ENCODE measurements around the gene SPATA33. TPM values are rescaled to one million over a fixed set of nuclear protein-coding genes. Genes with fewer than 3 reads are reported as not detected.

Gene SPATA33
- total and polyA plus RNA-seq, 2 experiments from 2014 or later, result 2.7 to 7.5 TPM

DNA sequence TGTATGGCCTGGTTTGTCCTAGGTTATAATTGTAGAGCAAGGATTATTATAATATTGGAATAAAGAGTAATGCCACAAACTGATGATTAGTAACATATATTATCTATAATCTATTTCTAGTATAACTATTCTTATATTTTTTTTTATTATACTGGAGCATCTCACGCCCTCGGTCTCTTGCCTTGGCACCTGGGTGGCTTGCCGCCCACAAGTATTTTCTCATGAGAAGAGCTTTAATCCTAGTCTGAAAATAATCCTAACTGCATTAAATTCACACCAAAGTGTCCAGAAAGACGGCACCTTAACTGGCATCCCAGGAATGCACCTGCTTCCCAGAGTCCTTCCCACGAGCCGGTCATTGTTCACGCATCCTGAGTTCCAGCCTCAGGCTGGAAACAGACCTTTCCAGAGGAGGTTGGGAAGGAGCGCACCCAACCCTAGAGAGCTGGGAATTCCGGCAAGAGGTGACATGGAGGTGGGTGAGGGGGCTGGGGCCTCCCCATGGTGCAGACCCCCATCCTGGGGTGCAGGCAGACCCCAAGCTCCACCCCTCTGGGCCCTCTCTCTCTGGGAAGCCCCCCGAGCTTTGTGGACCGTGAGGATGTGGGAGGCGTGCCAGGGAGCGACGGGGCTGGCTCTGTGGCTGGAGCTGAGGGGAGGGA lies 16.0 kb upstream of the SPATA33 start:
- Histone ChIP-seq H3K9me2 (ENCODE audit: insufficient read depth) (no peaks in the 10 kb centered on the region), H3K27ac (no peak overlapping the region), H3K79me2 (ENCODE audit: insufficient read depth) (no peaks in the 10 kb centered on the region), H3K4me2 (ENCODE audit: unreplicated experiment) (peak overlapping the region; percentile 93), H3K9ac (no peak overlapping the region), H4K20me1 (ENCODE audit: insufficient read depth) (no peaks in the 10 kb centered on the region), H3F3A (ENCODE audit: insufficient read depth) (no peaks in the 10 kb centered on the region), H3K4me3 (no peak overlapping the region), H3K27me3 (replicated peaks; ENCODE audit: insufficient read depth) (no peaks in the 10 kb centered on the region), H2AFZ (no peak overlapping the region), H3K4me1 (ENCODE audit: insufficient read depth) (no peaks in the 10 kb centered on the region), H3K36me3 (ENCODE audit: low read depth) (no peaks in the 10 kb centered on the region; the same call in 1 of the 2 replicates), H3K9me3 (ENCODE audit: low read depth) (no peaks in the 10 kb centered on the region)
- 8 to 10% methylated on average over 11 to 14 of the region's 14 CpGs for WGBS, 2 experiments (ENCODE audit: low coverage in 1 of 2, low lambda C conversion rate in 2 of 2, missing lambda C conversion rate in 2 of 2)
- TF ChIP-seq EZH2 (IDR thresholded peaks at IDR 0.05; ENCODE audit: insufficient read depth, poor library complexity, severe bottlenecking) (no peak), EZH2phosphoT487 (IDR thresholded peaks at IDR 0.05; ENCODE audit: insufficient read depth, low read depth) (no peak)
- no peak for DNase-seq
- in situ Hi-C loops (cut with MboI), result no loop called here

DNA sequence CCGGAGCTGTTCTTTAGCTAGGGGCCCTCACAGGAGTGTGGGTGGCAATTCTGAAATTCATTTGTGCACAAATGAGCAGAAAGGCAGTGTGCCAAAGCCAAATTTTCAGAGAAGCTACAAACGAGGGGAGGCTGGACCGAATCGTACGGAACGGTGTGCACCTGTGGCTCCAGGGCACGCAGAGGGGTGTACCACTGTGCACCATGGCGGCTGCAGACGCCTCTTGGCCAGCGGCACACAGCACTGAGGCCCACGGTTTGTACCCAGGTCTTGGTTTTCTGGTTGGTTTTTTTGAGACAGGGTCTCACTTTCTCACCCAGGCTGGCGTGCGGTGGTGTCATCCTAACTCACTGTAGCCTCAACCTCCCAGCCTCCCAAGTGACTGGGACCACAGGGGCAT lies 15.1 kb upstream of the SPATA33 start:
- Histone ChIP-seq H3K4me1 (ENCODE audit: insufficient read depth) (no peaks in the 10 kb centered on the region), H3K9ac (no peak overlapping the region), H3K36me3 (ENCODE audit: low read depth) (peaks cover 5% of the 10 kb centered on the region; the same call in 1 of the 2 replicates), H4K20me1 (ENCODE audit: insufficient read depth) (no peaks in the 10 kb centered on the region), H3K9me2 (ENCODE audit: insufficient read depth) (no peaks in the 10 kb centered on the region), H2AFZ (no peak overlapping the region), H3K9me3 (ENCODE audit: low read depth) (no peaks in the 10 kb centered on the region), H3K27me3 (replicated peaks; ENCODE audit: insufficient read depth) (no peaks in the 10 kb centered on the region), H3K4me3 (no peak overlapping the region), H3K4me2 (ENCODE audit: unreplicated experiment) (no peak overlapping the region), H3K27ac (no peak overlapping the region), H3K79me2 (ENCODE audit: insufficient read depth) (no peaks in the 10 kb centered on the region), H3F3A (ENCODE audit: insufficient read depth) (no peaks in the 10 kb centered on the region)
- WGBS, 2 experiments (ENCODE audit: low coverage in 1 of 2, low lambda C conversion rate in 2 of 2, missing lambda C conversion rate in 2 of 2), result 72 to 78% methylated on average over 13 of the region's 13 CpGs
- in situ Hi-C loops (cut with MboI), result no loop called here
- TF ChIP-seq EZH2phosphoT487 (IDR thresholded peaks at IDR 0.05; ENCODE audit: insufficient read depth, low read depth) (no peak), EZH2 (IDR thresholded peaks at IDR 0.05; ENCODE audit: insufficient read depth, poor library complexity, severe bottlenecking) (no peak)
- no peak for DNase-seq

DNA sequence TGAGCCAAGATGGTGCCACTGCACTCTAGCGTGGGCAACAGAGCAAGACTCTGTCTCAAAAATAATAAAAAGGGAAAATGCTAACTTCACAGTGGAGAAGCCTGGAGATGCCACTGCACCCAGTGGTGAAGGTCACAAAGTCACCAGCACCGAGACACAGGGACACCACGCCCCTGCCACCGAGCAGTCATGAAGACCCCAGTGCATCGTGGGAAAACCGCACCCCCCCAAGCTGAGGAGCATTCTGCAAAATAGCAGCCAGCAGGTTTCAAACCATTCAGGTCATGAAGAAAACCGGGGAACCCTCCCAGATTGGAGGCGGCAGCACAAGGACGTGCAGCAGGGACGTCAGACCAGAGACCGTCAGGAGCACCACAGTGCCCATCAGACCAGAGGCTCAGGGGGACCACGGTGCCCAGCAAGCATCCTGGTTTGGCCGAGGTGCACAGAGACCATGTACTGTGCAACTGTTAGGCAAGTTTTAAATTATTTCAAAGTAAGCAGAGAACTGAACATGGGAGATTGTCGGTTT lies 13.8 kb upstream of the SPATA33 start:
- WGBS, 2 experiments (ENCODE audit: low coverage in 1 of 2, low lambda C conversion rate in 2 of 2, missing lambda C conversion rate in 2 of 2), result 70 to 71% methylated on average over 14 of the region's 14 CpGs
- Histone ChIP-seq H3K9ac (no peak overlapping the region), H3K79me2 (ENCODE audit: insufficient read depth) (no peaks in the 10 kb centered on the region), H3K4me1 (ENCODE audit: insufficient read depth) (no peaks in the 10 kb centered on the region), H3F3A (ENCODE audit: insufficient read depth) (no peaks in the 10 kb centered on the region), H3K9me2 (ENCODE audit: insufficient read depth) (no peaks in the 10 kb centered on the region), H3K27ac (no peak overlapping the region), H3K4me2 (ENCODE audit: unreplicated experiment) (no peak overlapping the region), H4K20me1 (ENCODE audit: insufficient read depth) (no peaks in the 10 kb centered on the region), H3K4me3 (no peak overlapping the region), H3K27me3 (replicated peaks; ENCODE audit: insufficient read depth) (no peaks in the 10 kb centered on the region), H2AFZ (no peak overlapping the region), H3K36me3 (ENCODE audit: low read depth) (peaks cover 5% of the 10 kb centered on the region; the same call in 1 of the 2 replicates), H3K9me3 (ENCODE audit: low read depth) (no peaks in the 10 kb centered on the region)
- in situ Hi-C loops (cut with MboI), result no loop called here
- TF ChIP-seq EZH2phosphoT487 (IDR thresholded peaks at IDR 0.05; ENCODE audit: insufficient read depth, low read depth) (no peak), EZH2 (IDR thresholded peaks at IDR 0.05; ENCODE audit: insufficient read depth, poor library complexity, severe bottlenecking) (no peak)
- DNase-seq, result no peak

DNA sequence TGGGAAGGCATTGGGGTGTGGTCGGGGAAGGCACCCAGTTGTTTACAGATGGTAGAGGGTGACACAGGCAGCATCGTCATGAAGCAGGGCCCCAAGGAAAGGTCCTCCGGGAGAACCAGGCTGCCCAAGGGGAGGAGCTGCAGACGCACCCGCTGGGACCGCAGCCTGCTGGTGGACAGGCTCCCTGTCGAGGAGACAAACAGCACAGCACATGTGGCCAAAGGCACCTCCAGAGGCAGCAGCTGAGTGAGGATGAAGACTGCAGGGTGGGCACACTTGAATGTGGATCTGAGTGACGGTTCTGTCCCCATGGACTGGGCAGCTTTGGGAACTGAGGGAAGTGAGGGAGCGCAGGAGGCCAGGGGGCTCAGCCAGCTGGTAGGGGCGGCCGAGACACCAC lies 12.5 kb upstream of the SPATA33 start:
- Histone ChIP-seq H3K4me1 (ENCODE audit: insufficient read depth) (no peaks in the 10 kb centered on the region), H3K36me3 (ENCODE audit: low read depth) (peaks cover 5% of the 10 kb centered on the region; the same call in 1 of the 2 replicates), H3K27ac (no peak overlapping the region), H3K4me3 (no peak overlapping the region), H4K20me1 (ENCODE audit: insufficient read depth) (no peaks in the 10 kb centered on the region), H3F3A (ENCODE audit: insufficient read depth) (no peaks in the 10 kb centered on the region), H3K9me2 (ENCODE audit: insufficient read depth) (no peaks in the 10 kb centered on the region), H3K4me2 (ENCODE audit: unreplicated experiment) (no peak overlapping the region), H3K79me2 (ENCODE audit: insufficient read depth) (no peaks in the 10 kb centered on the region), H3K27me3 (replicated peaks; ENCODE audit: insufficient read depth) (no peaks in the 10 kb centered on the region), H2AFZ (no peak overlapping the region), H3K9me3 (ENCODE audit: low read depth) (no peaks in the 10 kb centered on the region), H3K9ac (no peak overlapping the region)
- in situ Hi-C loops (cut with MboI), result no loop called here
- DNase-seq, result no peak
- 65 to 71% methylated on average over 9 to 11 of the region's 11 CpGs for WGBS, 2 experiments (ENCODE audit: low coverage in 1 of 2, low lambda C conversion rate in 2 of 2, missing lambda C conversion rate in 2 of 2)
- TF ChIP-seq EZH2phosphoT487 (IDR thresholded peaks at IDR 0.05; ENCODE audit: insufficient read depth, low read depth), result no peak
- no peak for TF ChIP-seq EZH2 (IDR thresholded peaks at IDR 0.05; ENCODE audit: insufficient read depth, poor library complexity, severe bottlenecking)

Data from GM23248 (cell line).